Body of pancreas (tissue), 4 donors: Measurements from ENCODE around the gene TTC17. TPM values are rescaled to one million over a fixed set of nuclear protein-coding genes. Genes with fewer than 3 reads are reported as not detected.

Experiments used
- ATAC-seq: fragments of 150-250 bp; one replicate; pipeline ENCODE4 v1.9.1; 2016
- DNase-seq, 4 donors: peaks; one replicate each; pipeline ENCODE4 v3.0.0-alpha.2; 2019
- H3K27ac ChIP-seq, 4 donors: fragments of 200-600 bp; sonication (generic); 1 replicate in 3 of 4; 2 replicates in 1 of 4; pipeline versions ENCODE4 v1.5.1 to v1.6.1; 2016 to 2019; ENCODE audit warnings: mild to moderate bottlenecking in 1 of 4, mixed read lengths in 1 of 4, moderate library complexity in 1 of 4
- H3K27me3 ChIP-seq, 2 donors: fragments of 200-600 bp; sonication (generic); one replicate each; pipeline ENCODE4 v1.6.0; 2016; ENCODE audit warnings: mild to moderate bottlenecking in 1 of 2
- H3K36me3 ChIP-seq, 2 donors: fragments of 200-600 bp; sonication (generic); replicated peaks in 1 of 2; 2 replicates each; pipeline ENCODE4 v1.5.1; 2016; ENCODE audit warnings: low read depth in 2 of 2; ENCODE audit not compliant: insufficient read depth in 1 of 2
- H3K4me1 ChIP-seq: fragments of 200-600 bp; sonication (generic); one replicate; pipeline ENCODE4 v1.6.0; 2016
- H3K4me3 ChIP-seq, 2 donors: fragments of 200-600 bp; sonication (generic); 1 replicate in 1 of 2; 2 replicates in 1 of 2; pipeline ENCODE4 v1.5.1; 2016 to 2019
- H3K9me3 ChIP-seq, 3 donors: fragments of 200-600 bp; sonication (generic); 1 replicate in 2 of 3; 2 replicates in 1 of 3; pipeline ENCODE4 v1.5.1; 2016
- POLR2A ChIP-seq, 3 donors: fragments of 450-650 bp; IDR thresholded peaks; one replicate each; pipeline ENCODE4 v1.6.1; 2016; ENCODE audit warnings: antibody characterized with exemption in 3 of 3, mild to moderate bottlenecking in 2 of 3
- WGBS, 2 donors: methylation state at CpG; one replicate each; pipeline ENCODE4 v1.1.5; 2017; 5-methylcytosine and 5-hydroxymethylcytosine counted together
- intact Hi-C: fragments of 100-400 bp; cut with DNase I; formaldehyde crosslinking; loops from one replicate; pipeline ENCODE4 v1.15.1; 2023
- total RNA-seq, 2 donors: library from RNA; depleted of rRNA; stranded (reverse); fragments of >200 nt; gene quantifications; one replicate each; pipeline ENCODE4 v1.1.0, GENCODE V29; 2016
- TF ChIP-seq, protein P1 (sequence below), 7 experiments: fragments of 450-650 bp in 4 of 7; fragments of 200-600 bp in 3 of 7; sonication (generic) in 3 of 7; IDR thresholded peaks; one replicate each; pipeline ENCODE4 v1.5.1; 2016 to 2019; ENCODE audit warnings: antibody characterized with exemption in 7 of 7

TTC17 gene
- total RNA-seq, 2 donors from 2014 or later: 99.1 to 195 TPM

DNA sequence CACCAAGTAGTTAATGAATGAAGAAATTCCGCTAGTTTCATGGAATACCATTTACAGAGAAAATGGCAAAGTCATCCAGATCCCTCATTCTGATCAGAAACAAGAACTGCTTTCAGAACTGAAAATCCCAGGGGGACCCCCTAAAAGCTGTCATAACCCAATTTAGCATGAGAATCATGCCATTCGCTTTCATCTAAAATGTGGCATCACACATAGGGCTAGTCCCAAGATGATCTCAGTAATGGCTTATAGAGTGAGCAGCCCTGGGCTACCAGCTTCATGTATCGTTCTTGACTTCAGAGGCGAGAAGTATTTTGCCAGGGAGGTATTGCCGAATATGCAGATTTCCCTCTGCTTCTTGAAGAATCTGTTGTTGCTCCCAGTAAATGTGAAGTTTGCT, 134.0 kb downstream of the TTC17 start:
- intact Hi-C loops: no loop called here
- H3K4me1 ChIP-seq: no peaks in the 10 kb centered on the region
- peaks cover 0 to 13% of the 10 kb centered on the region in 2 donors for H3K36me3 ChIP-seq
- ATAC-seq (no peak), DNase-seq (no peak)
- H3K4me3 ChIP-seq: no peak overlapping the region
- TF ChIP-seq POLR2A (IDR thresholded peaks at IDR 0.05): no peak
- TF ChIP-seq, protein P1, sequence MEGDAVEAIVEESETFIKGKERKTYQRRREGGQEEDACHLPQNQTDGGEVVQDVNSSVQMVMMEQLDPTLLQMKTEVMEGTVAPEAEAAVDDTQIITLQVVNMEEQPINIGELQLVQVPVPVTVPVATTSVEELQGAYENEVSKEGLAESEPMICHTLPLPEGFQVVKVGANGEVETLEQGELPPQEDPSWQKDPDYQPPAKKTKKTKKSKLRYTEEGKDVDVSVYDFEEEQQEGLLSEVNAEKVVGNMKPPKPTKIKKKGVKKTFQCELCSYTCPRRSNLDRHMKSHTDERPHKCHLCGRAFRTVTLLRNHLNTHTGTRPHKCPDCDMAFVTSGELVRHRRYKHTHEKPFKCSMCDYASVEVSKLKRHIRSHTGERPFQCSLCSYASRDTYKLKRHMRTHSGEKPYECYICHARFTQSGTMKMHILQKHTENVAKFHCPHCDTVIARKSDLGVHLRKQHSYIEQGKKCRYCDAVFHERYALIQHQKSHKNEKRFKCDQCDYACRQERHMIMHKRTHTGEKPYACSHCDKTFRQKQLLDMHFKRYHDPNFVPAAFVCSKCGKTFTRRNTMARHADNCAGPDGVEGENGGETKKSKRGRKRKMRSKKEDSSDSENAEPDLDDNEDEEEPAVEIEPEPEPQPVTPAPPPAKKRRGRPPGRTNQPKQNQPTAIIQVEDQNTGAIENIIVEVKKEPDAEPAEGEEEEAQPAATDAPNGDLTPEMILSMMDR (IDR thresholded peaks at IDR 0.05): no peak
- WGBS, 2 donors: 95 to 96% methylated on average over 5 of the region's 5 CpGs
- H3K27me3 ChIP-seq: no peaks in the 10 kb centered on the region
- H3K9me3 ChIP-seq: no peaks in the 10 kb centered on the region
- no peak overlapping the region for H3K27ac ChIP-seq

DNA sequence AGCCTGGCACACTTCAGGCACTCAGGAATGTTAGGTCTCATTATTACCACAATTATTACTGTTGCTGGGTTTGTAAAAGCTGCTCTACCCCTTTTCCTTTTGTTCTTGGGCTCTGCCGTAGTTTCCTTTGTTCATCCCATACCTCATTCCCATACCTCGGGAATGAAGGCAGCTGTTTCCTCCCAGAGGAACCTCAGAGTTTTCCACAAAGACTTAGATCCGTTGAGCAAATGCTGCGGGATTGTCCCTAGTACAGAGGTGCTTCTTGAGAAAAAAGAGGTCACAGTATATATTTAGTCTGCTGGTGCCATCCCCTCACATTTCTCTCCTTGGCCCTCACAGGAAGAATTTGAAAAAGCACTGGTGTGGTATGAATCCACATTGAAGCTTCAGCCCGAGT, 134.7 kb downstream of the TTC17 start:
- Histone ChIP-seq H3K36me3 (peaks cover 0 to 13% of the 10 kb centered on the region in 2 donors), H3K9me3 (no peaks in the 10 kb centered on the region), H3K27me3 (no peaks in the 10 kb centered on the region), H3K27ac (no peak overlapping the region), H3K4me1 (no peaks in the 10 kb centered on the region), H3K4me3 (no peak overlapping the region)
- 60 to 73% methylated on average over 5 of the region's 5 CpGs for WGBS, 2 donors
- DNase-seq: no peak
- TF ChIP-seq, protein P1 (IDR thresholded peaks at IDR 0.05): no peak
- TF ChIP-seq POLR2A (IDR thresholded peaks at IDR 0.05): no peak
- intact Hi-C loops: no loop called here
- no peak for ATAC-seq

DNA sequence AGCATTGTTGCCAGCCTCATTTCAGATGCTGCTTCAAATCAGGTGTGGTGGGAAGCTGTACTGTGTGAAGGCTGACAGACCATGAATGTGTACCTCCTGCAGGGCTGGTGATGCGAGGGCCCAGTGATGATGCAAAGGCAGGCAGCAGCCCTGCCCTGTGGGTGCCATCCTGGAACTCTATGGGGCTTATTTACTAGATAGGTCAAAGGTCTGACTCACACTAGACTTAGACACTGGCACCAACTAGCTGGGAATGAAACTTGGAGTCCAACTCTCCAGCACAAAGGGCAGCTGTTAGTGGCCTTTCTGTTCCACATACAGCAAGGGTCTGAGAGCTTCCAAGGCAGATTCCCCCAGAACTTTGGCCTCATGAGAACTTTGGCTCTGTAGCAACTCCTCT, 138.4 kb downstream of the TTC17 start:
- Histone ChIP-seq H3K9me3 (no peaks in the 10 kb centered on the region), H3K4me3 (no peak overlapping the region), H3K36me3 (peaks cover 0 to 7% of the 10 kb centered on the region in 2 donors), H3K27me3 (no peaks in the 10 kb centered on the region), H3K4me1 (no peaks in the 10 kb centered on the region), H3K27ac (no peak overlapping the region)
- intact Hi-C loops: no loop called here
- no peak for DNase-seq
- TF ChIP-seq, protein P1 (IDR thresholded peaks at IDR 0.05): no peak
- TF ChIP-seq POLR2A (IDR thresholded peaks at IDR 0.05): no peak
- ATAC-seq: no peak
- 90 to 100% methylated on average over 1 of the region's 1 CpG for WGBS, 2 donors

DNA sequence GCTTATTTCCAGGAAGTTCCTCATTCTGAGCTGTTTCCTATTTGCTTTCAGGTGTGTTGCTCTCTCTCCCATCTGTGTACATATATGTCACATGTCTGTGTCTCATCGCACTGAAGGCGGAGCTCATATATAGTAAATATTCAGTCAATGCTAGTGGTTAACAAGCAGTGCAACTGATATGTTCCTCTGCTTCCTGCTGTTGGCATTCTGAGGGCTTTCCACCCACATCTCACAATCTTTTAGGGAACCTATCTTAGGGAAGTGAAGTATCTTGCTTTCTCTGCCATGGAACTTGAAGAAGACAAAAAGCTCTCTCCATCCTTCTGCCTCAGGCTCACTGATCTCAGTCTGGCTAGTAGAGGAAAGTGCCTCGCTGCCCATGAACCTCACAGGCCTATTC, 139.8 kb downstream of the TTC17 start:
- Histone ChIP-seq H3K4me3 (no peak overlapping the region), H3K36me3 (peaks cover 0 to 7% of the 10 kb centered on the region in 2 donors), H3K9me3 (no peaks in the 10 kb centered on the region), H3K27ac (no peak overlapping the region), H3K27me3 (no peaks in the 10 kb centered on the region), H3K4me1 (no peaks in the 10 kb centered on the region)
- ATAC-seq: no peak
- intact Hi-C loops: no loop called here
- DNase-seq: no peak
- 85 to 89% methylated on average over 3 of the region's 3 CpGs for WGBS, 2 donors
- TF ChIP-seq, protein P1 (IDR thresholded peaks at IDR 0.05): no peak
- no peak for TF ChIP-seq POLR2A (IDR thresholded peaks at IDR 0.05)

DNA sequence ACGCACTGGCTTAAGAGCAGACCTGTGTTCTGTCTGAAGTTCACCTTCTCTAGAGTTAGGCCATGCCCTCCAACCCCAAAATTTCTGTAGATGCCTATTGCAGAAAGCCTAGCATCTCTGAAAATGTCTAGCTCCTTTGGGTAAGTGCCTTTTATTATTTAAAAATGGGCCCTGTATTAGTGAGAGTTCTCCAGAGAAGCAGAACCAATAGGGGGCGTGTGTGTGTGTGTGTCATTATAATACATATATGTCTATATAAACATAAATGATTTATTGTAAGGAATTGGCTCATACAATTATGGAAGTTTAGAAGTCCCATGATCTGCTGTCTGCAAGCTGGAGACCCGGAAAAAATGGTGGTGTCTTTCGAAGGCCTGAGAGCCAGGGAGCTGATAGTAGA, 144.7 kb downstream of the TTC17 start:
- WGBS, 2 donors: 53 to 55% methylated on average over 4 of the region's 4 CpGs
- Histone ChIP-seq H3K27me3 (no peaks in the 10 kb centered on the region), H3K4me1 (no peaks in the 10 kb centered on the region), H3K27ac (no peak overlapping the region), H3K36me3 (no peaks in the 10 kb centered on the region), H3K9me3 (no peaks in the 10 kb centered on the region), H3K4me3 (no peak overlapping the region)
- intact Hi-C loops: no loop called here
- no peak for ATAC-seq
- no peak for TF ChIP-seq POLR2A (IDR thresholded peaks at IDR 0.05)
- TF ChIP-seq, protein P1 (IDR thresholded peaks at IDR 0.05): no peak
- no peak for DNase-seq
